Ishikawa (cell line): Measurements from ENCODE around the gene KCNK3.

Source experiments
- EGR1 ChIP-seq: IDR thresholded peaks from 2 replicates; pipeline ENCODE4 v1.6.1; 2012
- EP300 ChIP-seq: IDR thresholded peaks from 2 replicates; pipeline ENCODE4 v1.6.1; 2012; ENCODE audit warnings: borderline replicate concordance
- FOXM1 ChIP-seq: IDR thresholded peaks from 2 replicates; pipeline ENCODE4 v1.6.1; 2012; ENCODE audit warnings: low read depth, borderline replicate concordance
- MAX ChIP-seq: IDR thresholded peaks from 2 replicates; pipeline ENCODE4 v1.6.1; 2012
- RAD21 ChIP-seq: IDR thresholded peaks from 2 replicates; pipeline ENCODE4 v1.6.1; 2012; ENCODE audit warnings: low read depth
- REST ChIP-seq: IDR thresholded peaks from 2 replicates; pipeline ENCODE4 v1.6.1; 2012; ENCODE audit warnings: low read depth, mild to moderate bottlenecking
- TCF12 ChIP-seq: IDR thresholded peaks from 2 replicates; pipeline ENCODE4 v1.6.1; 2012; ENCODE audit warnings: low read depth
- YY1 ChIP-seq: IDR thresholded peaks from 2 replicates; pipeline ENCODE4 v1.6.1; 2012; ENCODE audit warnings: low read depth
- ZBTB7A ChIP-seq: IDR thresholded peaks from 2 replicates; pipeline ENCODE4 v1.6.1; 2012; ENCODE audit warnings: low read depth

GRCh38 chr2:26776195-26776800 lies 83.8 kb downstream of the KCNK3 start:
- no peak for TF ChIP-seq FOXM1
- no peak for TF ChIP-seq RAD21
- no peak for TF ChIP-seq EGR1
- no peak for TF ChIP-seq MAX
- no peak for TF ChIP-seq YY1
- TF ChIP-seq EP300: no peak
- TF ChIP-seq ZBTB7A: no peak
- TF ChIP-seq REST: no peak
- no peak for TF ChIP-seq TCF12
